ENCODE data around the gene NEK6. TPM values are rescaled to one million over a fixed set of nuclear protein-coding genes. Genes with fewer than 3 reads are reported as not detected.

Gene NEK6
- total and polyA plus RNA-seq, 4 donors: 19.0 to 86.2 (median 53.1) TPM

- H3K9me3 ChIP-seq (ENCODE audit: control insufficient read depth in 4 of 4, insufficient read depth in 3 of 4, low read length in 3 of 4): no peaks in the 10 kb centered on the region
- no peak overlapping the region for H3K27ac ChIP-seq (ENCODE audit: low read depth in 1 of 2, low read length in 1 of 2)
- DNase-seq (no peak), ATAC-seq (ENCODE audit: insufficient read depth, low FRiP score) (no peak)
- peaks cover 0 to 8% (median 0%) of the 10 kb centered on the region in 4 donors for H3K36me3 ChIP-seq (ENCODE audit: control insufficient read depth in 4 of 4, insufficient read depth in 4 of 4, low read length in 4 of 4)
- H3K4me1 ChIP-seq (ENCODE audit: control insufficient read depth in 5 of 5, insufficient read depth in 5 of 5, low read length in 5 of 5): peaks cover 0 to 37% (median 8%) of the 10 kb centered on the region in 5 donors
- no peak overlapping the region for H3K4me3 ChIP-seq
- no peak overlapping the region for H3K9ac ChIP-seq (ENCODE audit: insufficient read depth in 1 of 2, low read length in 2 of 2)
- 87 to 91% methylated on average over 6 of the region's 6 CpGs for WGBS, 2 donors
- no peak for TF ChIP-seq CTCF (IDR thresholded peaks at IDR 0.05; ENCODE audit: control extremely low read depth, extremely low read depth)
- H3K27me3 ChIP-seq (ENCODE audit: control insufficient read depth in 3 of 3, insufficient read depth in 3 of 3, low read length in 2 of 3): no peaks in the 10 kb centered on the region
Observed at GRCh38 chr9:124274226-124274625, 16.5 kb downstream of the NEK6 start.

- Histone ChIP-seq H3K9me3 (ENCODE audit: control insufficient read depth in 4 of 4, insufficient read depth in 3 of 4, low read length in 3 of 4) (no peaks in the 10 kb centered on the region), H3K4me1 (ENCODE audit: control insufficient read depth in 5 of 5, insufficient read depth in 5 of 5, low read length in 5 of 5) (peaks cover 0 to 41% (median 11%) of the 10 kb centered on the region in 5 donors), H3K36me3 (ENCODE audit: control insufficient read depth in 4 of 4, insufficient read depth in 4 of 4, low read length in 4 of 4) (peaks cover 0 to 8% (median 0%) of the 10 kb centered on the region in 4 donors), H3K9ac (ENCODE audit: insufficient read depth in 1 of 2, low read length in 2 of 2) (no peak overlapping the region), H3K27me3 (ENCODE audit: control insufficient read depth in 3 of 3, insufficient read depth in 3 of 3, low read length in 2 of 3) (no peaks in the 10 kb centered on the region), H3K4me3 (no peak overlapping the region), H3K27ac (ENCODE audit: low read depth in 1 of 2, low read length in 1 of 2) (no peak overlapping the region)
- WGBS, 2 donors: 97 to 98% methylated on average over 7 of the region's 7 CpGs
- DNase-seq (no peak), ATAC-seq (ENCODE audit: insufficient read depth, low FRiP score) (no peak)
- TF ChIP-seq CTCF (IDR thresholded peaks at IDR 0.05; ENCODE audit: control extremely low read depth, extremely low read depth): no peak
Observed at GRCh38 chr9:124274738-124275137, 17.0 kb downstream of the NEK6 start.

DNA sequence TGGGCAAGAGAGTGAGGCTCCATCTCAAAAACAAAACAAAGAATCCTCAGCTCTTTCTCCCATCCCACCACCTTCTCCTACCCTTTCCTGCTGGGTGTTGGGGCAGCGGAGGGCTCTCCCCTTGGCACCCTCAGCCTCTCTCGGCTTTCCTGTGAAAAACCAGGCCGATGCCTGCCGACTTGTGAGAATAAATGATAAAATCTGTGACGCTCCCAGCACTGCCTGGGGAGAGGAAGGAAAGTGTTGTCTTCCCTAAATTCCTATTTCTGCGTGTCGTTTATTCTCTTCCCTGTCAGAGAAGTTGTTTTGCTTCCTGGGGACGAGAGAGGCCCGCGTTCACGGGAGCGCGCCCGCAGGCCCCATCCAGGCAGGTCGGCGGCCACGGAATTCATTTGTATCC is 19.7 kb downstream of the NEK6 start:
- WGBS, 2 donors: 75 to 76% methylated on average over 17 of the region's 17 CpGs
- H3K36me3 ChIP-seq (ENCODE audit: control insufficient read depth in 4 of 4, insufficient read depth in 4 of 4, low read length in 4 of 4): no peaks in the 10 kb centered on the region
- peak overlapping the region in 1 of 2 donors; percentile 48 for H3K27ac ChIP-seq (ENCODE audit: low read depth in 1 of 2, low read length in 1 of 2)
- DNase-seq: no peak
- H3K9me3 ChIP-seq (ENCODE audit: control insufficient read depth in 4 of 4, insufficient read depth in 3 of 4, low read length in 3 of 4): no peaks in the 10 kb centered on the region
- no peaks in the 10 kb centered on the region for H3K27me3 ChIP-seq (ENCODE audit: control insufficient read depth in 3 of 3, insufficient read depth in 3 of 3, low read length in 2 of 3)
- H3K4me1 ChIP-seq (ENCODE audit: control insufficient read depth in 5 of 5, insufficient read depth in 5 of 5, low read length in 5 of 5): peaks cover 8 to 44% (median 26%) of the 10 kb centered on the region in 5 donors
- no peak overlapping the region for H3K4me3 ChIP-seq
- no peak for TF ChIP-seq CTCF (IDR thresholded peaks at IDR 0.05; ENCODE audit: control extremely low read depth, extremely low read depth)
- ATAC-seq (ENCODE audit: insufficient read depth, low FRiP score): no peak
- H3K9ac ChIP-seq (ENCODE audit: insufficient read depth in 1 of 2, low read length in 2 of 2): no peak overlapping the region

DNA sequence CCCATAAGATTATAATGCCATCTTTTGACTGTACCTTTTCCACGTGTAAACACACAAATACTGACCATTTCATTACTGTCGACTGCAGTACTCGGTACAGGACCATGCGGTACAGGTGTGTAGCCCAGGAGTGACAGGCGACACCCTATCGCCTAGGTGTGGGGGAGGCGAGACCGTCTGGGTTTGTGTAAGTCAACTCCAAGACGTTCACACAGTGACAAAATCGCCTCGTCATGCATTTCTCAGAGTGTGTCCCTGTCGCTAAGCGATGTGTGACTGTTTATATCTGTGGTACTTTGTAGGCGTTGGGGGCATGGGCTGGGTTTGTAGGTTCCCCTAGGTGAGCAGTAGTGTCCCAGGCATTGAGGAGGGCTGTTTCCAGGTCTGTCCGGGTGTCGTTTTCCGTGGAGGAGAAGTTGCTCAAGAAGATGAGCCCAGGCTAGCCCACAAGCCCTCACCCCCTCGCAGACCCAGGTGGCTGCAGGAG is 20.3 kb downstream of the NEK6 start:
- peak overlapping the region in 1 of 2 donors; percentile 23 for H3K27ac ChIP-seq (ENCODE audit: low read depth in 1 of 2, low read length in 1 of 2)
- no peaks in the 10 kb centered on the region for H3K9me3 ChIP-seq (ENCODE audit: control insufficient read depth in 4 of 4, insufficient read depth in 3 of 4, low read length in 3 of 4)
- TF ChIP-seq CTCF (IDR thresholded peaks at IDR 0.05; ENCODE audit: control extremely low read depth, extremely low read depth): no peak
- no peaks in the 10 kb centered on the region for H3K27me3 ChIP-seq (ENCODE audit: control insufficient read depth in 3 of 3, insufficient read depth in 3 of 3, low read length in 2 of 3)
- 63 to 79% methylated on average over 18 of the region's 18 CpGs for WGBS, 2 donors
- no peaks in the 10 kb centered on the region for H3K36me3 ChIP-seq (ENCODE audit: control insufficient read depth in 4 of 4, insufficient read depth in 4 of 4, low read length in 4 of 4)
- no peak overlapping the region for H3K9ac ChIP-seq (ENCODE audit: insufficient read depth in 1 of 2, low read length in 2 of 2)
- no peak for ATAC-seq (ENCODE audit: insufficient read depth, low FRiP score)
- no peak for DNase-seq
- H3K4me1 ChIP-seq (ENCODE audit: control insufficient read depth in 5 of 5, insufficient read depth in 5 of 5, low read length in 5 of 5): peaks cover 10 to 49% (median 31%) of the 10 kb centered on the region in 5 donors
- no peak overlapping the region for H3K4me3 ChIP-seq
